Nephron progenitor cell (in vitro differentiated cells): ENCODE data around the gene EID1.

ENCODE experiments used
- DNase-seq: peaks from one replicate; pipeline ENCODE4 v3.0.0; 2021
- H3K27ac Mint-ChIP-seq: 2 replicates; pipeline ENCODE4 v1.8.0; 2021; ENCODE audit warnings: mild to moderate bottlenecking, moderate library complexity, mixed read lengths
- H3K27me3 Mint-ChIP-seq: 2 replicates; pipeline ENCODE4 v1.8.0; 2021; ENCODE audit warnings: mild to moderate bottlenecking, low read depth, mixed read lengths; ENCODE audit not compliant: poor library complexity
- H3K36me3 Mint-ChIP-seq: 2 replicates; pipeline ENCODE4 v1.8.0; 2021; ENCODE audit warnings: low read depth, mixed read lengths
- H3K4me1 Mint-ChIP-seq: 2 replicates; pipeline ENCODE4 v1.8.0; 2021; ENCODE audit warnings: mixed read lengths
- H3K4me3 Mint-ChIP-seq: 2 replicates; pipeline ENCODE4 v1.8.0; 2021; ENCODE audit warnings: mild to moderate bottlenecking, moderate library complexity, mixed read lengths
- H3K9me3 Mint-ChIP-seq: 2 replicates; pipeline ENCODE4 v1.8.0; 2021; ENCODE audit warnings: mild to moderate bottlenecking, moderate library complexity, mixed read lengths
- CTCF ChIP-seq: fragments of 200-600 bp; sonication (generic); IDR thresholded peaks from 2 replicates; pipeline ENCODE4 v1.5.0; 2021; ENCODE audit warnings: antibody characterized with exemption

Gene EID1

GRCh38 chr15:48929661-48930060, 51.7 kb downstream of the EID1 start:
- TF ChIP-seq CTCF: no peak
- Mint-ChIP-seq H3K27me3 (peaks cover 7% of the 10 kb centered on the region), H3K9me3 (no peaks in the 10 kb centered on the region), H3K27ac (no peak overlapping the region), H3K36me3 (no peaks in the 10 kb centered on the region), H3K4me3 (no peak overlapping the region), H3K4me1 (peaks cover 33% of the 10 kb centered on the region)
- no peak for DNase-seq
